SU-DHL-6 (cell line): ENCODE data around the gene TMA7.
"Not testable (repeated sequence)": the region's sequence is repeated elsewhere in the genome, so short reads cannot be mapped to it uniquely, and the experiment has no call there.

Experiments used
- H2AFZ ChIP-seq: fragments of 200-600 bp; sonication (generic); 2 replicates; pipeline ENCODE4 v1.6.1; 2014; ENCODE audit warnings: low read depth, mild to moderate bottlenecking, moderate library complexity, mixed read lengths, antibody characterized with exemption, low read length; ENCODE audit not compliant: severe bottlenecking
- H3F3A ChIP-seq: fragments of 200-600 bp; shearing (Covaris generic); 2 replicates; pipeline ENCODE4 v1.6.0; 2016; ENCODE audit warnings: antibody characterized with exemption, mild to moderate bottlenecking; ENCODE audit not compliant: insufficient read depth
- H3K27ac ChIP-seq: fragments of 200-600 bp; sonication (generic); 2 replicates; pipeline ENCODE4 v1.5.1; 2016; ENCODE audit warnings: low read depth, mild to moderate bottlenecking, low read length, moderate library complexity, mixed read lengths
- H3K27me3 ChIP-seq: fragments of 200-600 bp; sonication (generic), shearing (Covaris generic); 2 replicates; pipeline ENCODE4 v1.6.0; 2014; ENCODE audit warnings: mild to moderate bottlenecking, low read length
- H3K36me3 ChIP-seq: fragments of 200-600 bp; sonication (generic); 2 replicates; pipeline ENCODE4 v1.6.1; 2014; ENCODE audit warnings: mild to moderate bottlenecking, low read length, mixed read lengths
- H3K4me2 ChIP-seq: fragments of 300-600, 200-600 bp; shearing (Covaris generic), sonication (generic); 2 replicates; pipeline ENCODE4 v1.6.0; 2014; ENCODE audit warnings: low read length, low read depth, mild to moderate bottlenecking; ENCODE audit not compliant: poor library complexity, severe bottlenecking
- H3K4me3 ChIP-seq: fragments of 200-600 bp; sonication (generic); 2 replicates; pipeline ENCODE4 v1.5.1; 2014; ENCODE audit warnings: antibody characterized with exemption, low read length, mild to moderate bottlenecking, mixed read lengths; ENCODE audit not compliant: insufficient read depth, poor library complexity, severe bottlenecking
- H3K79me2 ChIP-seq: fragments of 200-600 bp; sonication (generic); 2 replicates; pipeline ENCODE4 v1.6.1; 2014; ENCODE audit warnings: mild to moderate bottlenecking, low read length, moderate library complexity; ENCODE audit not compliant: insufficient read depth
- H3K9ac ChIP-seq: fragments of 200-600 bp; sonication (generic); 2 replicates; pipeline ENCODE4 v1.7.0; 2014; ENCODE audit warnings: mild to moderate bottlenecking, low read length
- H3K9me2 ChIP-seq: fragments of 200-600 bp; sonication (generic); replicated peaks from 2 replicates; pipeline ENCODE4 v1.6.1; 2014; ENCODE audit warnings: low read length; ENCODE audit not compliant: insufficient read depth
- H3K9me3 ChIP-seq: fragments of 200-600 bp; sonication (generic); 2 replicates; pipeline ENCODE4 v1.6.1; 2014; ENCODE audit warnings: low read length, mixed read lengths; ENCODE audit not compliant: insufficient read depth
- H4K20me1 ChIP-seq: fragments of 200-600 bp; sonication (generic); 2 replicates; pipeline ENCODE4 v1.6.1; 2014; ENCODE audit warnings: low read depth, mild to moderate bottlenecking, antibody characterized with exemption, low read length, moderate library complexity, mixed read lengths
- EZH2phosphoT487 ChIP-seq: fragments of 200-600 bp; sonication (generic), shearing (Covaris generic); conservative IDR thresholded peaks from 2 replicates; pipeline ENCODE4 v1.6.1; 2018; ENCODE audit warnings: mild to moderate bottlenecking, antibody characterized with exemption, low read length, moderate library complexity, mixed read lengths
- TF ChIP-seq, protein P1 (sequence below): fragments of 200-600 bp; sonication (generic); IDR thresholded peaks from one replicate; pipeline ENCODE4 v1.5.1; 2017; ENCODE audit warnings: antibody characterized with exemption, mild to moderate bottlenecking, low read length, moderate library complexity; ENCODE audit not compliant: insufficient read depth, poor library complexity, severe bottlenecking

TMA7 gene

DNA sequence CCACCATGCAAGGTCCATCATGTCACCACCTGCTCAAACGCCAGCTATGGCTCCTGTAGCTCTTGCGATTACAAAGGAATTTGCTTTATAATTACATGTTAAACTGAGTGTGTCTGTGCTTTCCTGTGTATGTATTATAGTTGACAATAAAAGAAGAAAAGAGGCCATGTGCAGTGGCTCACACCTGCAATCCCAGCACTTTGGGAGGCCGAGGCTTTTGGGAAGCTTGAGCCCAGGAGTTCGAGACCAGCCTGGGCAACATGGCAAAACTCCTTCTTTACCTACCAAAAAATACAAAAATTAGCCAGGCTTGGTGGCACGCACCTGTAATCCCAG is 33.5 kb downstream of the TMA7 start:
- no peaks in the 10 kb centered on the region for H3K9me3 ChIP-seq
- H3K9ac ChIP-seq = peak overlapping the region; percentile 71
- H3K9me2 ChIP-seq = no peaks in the 10 kb centered on the region
- H3K4me2 ChIP-seq = peak overlapping the region; percentile 68
- peaks cover 17% of the 10 kb centered on the region for H3F3A ChIP-seq
- peak overlapping the region; percentile 72 for H2AFZ ChIP-seq
- 0 out of 2 replicates have a peak, but pooled peaks cover 3% of the 10 kb centered on the region for H3K79me2 ChIP-seq
- H4K20me1 ChIP-seq = no peaks in the 10 kb centered on the region
- no peaks in the 10 kb centered on the region for H3K36me3 ChIP-seq
- TF ChIP-seq, protein P1, sequence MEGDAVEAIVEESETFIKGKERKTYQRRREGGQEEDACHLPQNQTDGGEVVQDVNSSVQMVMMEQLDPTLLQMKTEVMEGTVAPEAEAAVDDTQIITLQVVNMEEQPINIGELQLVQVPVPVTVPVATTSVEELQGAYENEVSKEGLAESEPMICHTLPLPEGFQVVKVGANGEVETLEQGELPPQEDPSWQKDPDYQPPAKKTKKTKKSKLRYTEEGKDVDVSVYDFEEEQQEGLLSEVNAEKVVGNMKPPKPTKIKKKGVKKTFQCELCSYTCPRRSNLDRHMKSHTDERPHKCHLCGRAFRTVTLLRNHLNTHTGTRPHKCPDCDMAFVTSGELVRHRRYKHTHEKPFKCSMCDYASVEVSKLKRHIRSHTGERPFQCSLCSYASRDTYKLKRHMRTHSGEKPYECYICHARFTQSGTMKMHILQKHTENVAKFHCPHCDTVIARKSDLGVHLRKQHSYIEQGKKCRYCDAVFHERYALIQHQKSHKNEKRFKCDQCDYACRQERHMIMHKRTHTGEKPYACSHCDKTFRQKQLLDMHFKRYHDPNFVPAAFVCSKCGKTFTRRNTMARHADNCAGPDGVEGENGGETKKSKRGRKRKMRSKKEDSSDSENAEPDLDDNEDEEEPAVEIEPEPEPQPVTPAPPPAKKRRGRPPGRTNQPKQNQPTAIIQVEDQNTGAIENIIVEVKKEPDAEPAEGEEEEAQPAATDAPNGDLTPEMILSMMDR = no peak
- TF ChIP-seq EZH2phosphoT487 = no peak
- no peak overlapping the region for H3K4me3 ChIP-seq
- H3K27ac ChIP-seq = peak overlapping the region; percentile 81
- no peaks in the 10 kb centered on the region for H3K27me3 ChIP-seq

DNA sequence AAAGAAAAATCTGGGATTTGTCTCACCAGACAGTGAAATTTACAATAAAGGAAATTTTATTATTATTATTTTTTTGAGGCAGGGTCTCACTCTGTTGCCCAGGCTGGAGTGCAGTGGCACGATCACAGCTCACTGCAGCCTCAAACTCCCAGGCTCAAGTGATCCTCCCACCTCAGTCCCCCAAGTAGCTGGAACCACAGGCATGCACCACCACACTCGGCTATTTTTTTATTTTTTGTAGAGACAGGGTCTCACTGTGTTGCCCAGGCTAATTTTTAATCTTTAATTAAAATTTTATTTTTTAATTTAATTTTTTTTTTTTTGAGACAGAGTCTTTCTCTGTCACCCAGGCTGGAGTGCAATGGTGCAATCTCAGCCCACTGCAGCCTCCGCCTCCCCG is 34.0 kb downstream of the TMA7 start:
- H3K27ac ChIP-seq, H3K9ac ChIP-seq, H3K9me2 ChIP-seq, H4K20me1 ChIP-seq, H3K9me3 ChIP-seq, H3K4me2 ChIP-seq, H3K36me3 ChIP-seq, H3K79me2 ChIP-seq, H3K27me3 ChIP-seq, H2AFZ ChIP-seq, H3K4me3 ChIP-seq: not testable (repeated sequence)
- peaks cover 17% of the 10 kb centered on the region for H3F3A ChIP-seq

DNA sequence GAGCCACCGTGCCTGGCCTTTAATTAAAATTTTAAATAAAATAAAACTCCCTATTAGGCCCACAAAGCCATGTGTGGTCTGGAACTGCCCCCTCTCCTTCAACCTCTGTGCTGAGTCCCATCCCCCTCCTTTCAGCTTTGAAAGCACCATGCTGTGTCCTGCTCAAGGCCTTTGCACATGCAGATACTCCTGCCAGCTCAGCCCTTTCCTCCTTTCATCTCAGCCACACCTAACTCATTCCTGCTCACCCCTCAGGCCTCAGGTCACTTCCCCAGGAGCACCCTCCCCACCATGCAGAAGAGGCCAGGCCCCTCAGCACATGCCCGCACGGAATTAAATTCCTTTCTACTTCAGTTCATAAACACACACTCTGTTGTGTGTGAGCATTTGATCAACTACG is 34.6 kb downstream of the TMA7 start:
- Histone ChIP-seq H3F3A (peaks cover 17% of the 10 kb centered on the region), H3K27ac (no peak overlapping the region), H4K20me1 (no peaks in the 10 kb centered on the region), H3K4me3 (no peak overlapping the region), H2AFZ (no peak overlapping the region), H3K9me2 (no peaks in the 10 kb centered on the region), H3K9ac (no peak overlapping the region), H3K79me2 (0 out of 2 replicates have a peak, but pooled peaks cover 3% of the 10 kb centered on the region), H3K4me2 (no peak overlapping the region), H3K36me3 (no peaks in the 10 kb centered on the region), H3K9me3 (no peaks in the 10 kb centered on the region), H3K27me3 (no peaks in the 10 kb centered on the region)
- TF ChIP-seq EZH2phosphoT487 = no peak
- TF ChIP-seq, protein P1 = no peak

DNA sequence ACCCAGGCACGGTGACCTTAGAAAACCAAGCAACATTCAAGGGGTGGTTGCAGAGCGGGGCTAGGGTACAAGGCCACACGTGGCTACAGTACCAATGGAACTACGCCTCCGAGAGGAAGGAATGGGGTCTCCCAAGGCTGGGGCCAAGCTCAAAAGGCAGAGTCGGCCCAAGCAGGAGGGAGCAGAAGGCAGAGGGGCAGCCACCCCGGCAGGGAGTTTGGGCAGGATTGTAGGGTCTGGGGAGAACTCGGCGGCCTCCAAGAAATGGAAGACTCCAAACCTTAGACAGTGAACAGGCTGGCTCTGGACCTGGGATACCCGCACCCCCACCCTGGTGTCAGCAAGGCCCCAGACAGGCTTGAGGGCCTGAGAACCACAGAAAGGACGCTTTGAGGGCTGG is 35.1 kb downstream of the TMA7 start:
- no peaks in the 10 kb centered on the region for H3K9me2 ChIP-seq
- TF ChIP-seq, protein P1 = no peak
- TF ChIP-seq EZH2phosphoT487 = no peak
- H3K27ac ChIP-seq = no peak overlapping the region
- H3K36me3 ChIP-seq = no peaks in the 10 kb centered on the region
- no peak overlapping the region for H2AFZ ChIP-seq
- peaks cover 14% of the 10 kb centered on the region for H3F3A ChIP-seq
- H3K9ac ChIP-seq = no peak overlapping the region
- 0 out of 2 replicates have a peak, but pooled peaks cover 3% of the 10 kb centered on the region for H3K79me2 ChIP-seq
- no peak overlapping the region for H3K4me2 ChIP-seq
- H3K27me3 ChIP-seq = no peaks in the 10 kb centered on the region
- no peaks in the 10 kb centered on the region for H4K20me1 ChIP-seq
- no peaks in the 10 kb centered on the region for H3K9me3 ChIP-seq
- H3K4me3 ChIP-seq = no peak overlapping the region
